Thoracic aorta endothelial cell (primary cell): ENCODE results near the gene ZBTB2. TPM values are rescaled to one million over a fixed set of nuclear protein-coding genes. Genes with fewer than 3 reads are reported as not detected.

ENCODE experiments used
- small RNA-seq: library from RNA; depleted of rRNA; stranded (forward); fragments of <200 nt; gene quantifications from one replicate; pipeline ENCODE3, GENCODE V24; 2012
- total RNA-seq: library from RNA; depleted of rRNA; stranded (reverse); fragments of >200 nt; gene quantifications from 2 replicates; pipeline ENCODE4 v1.2.3, GENCODE V29; 2012

The ZBTB2 gene, protein sequence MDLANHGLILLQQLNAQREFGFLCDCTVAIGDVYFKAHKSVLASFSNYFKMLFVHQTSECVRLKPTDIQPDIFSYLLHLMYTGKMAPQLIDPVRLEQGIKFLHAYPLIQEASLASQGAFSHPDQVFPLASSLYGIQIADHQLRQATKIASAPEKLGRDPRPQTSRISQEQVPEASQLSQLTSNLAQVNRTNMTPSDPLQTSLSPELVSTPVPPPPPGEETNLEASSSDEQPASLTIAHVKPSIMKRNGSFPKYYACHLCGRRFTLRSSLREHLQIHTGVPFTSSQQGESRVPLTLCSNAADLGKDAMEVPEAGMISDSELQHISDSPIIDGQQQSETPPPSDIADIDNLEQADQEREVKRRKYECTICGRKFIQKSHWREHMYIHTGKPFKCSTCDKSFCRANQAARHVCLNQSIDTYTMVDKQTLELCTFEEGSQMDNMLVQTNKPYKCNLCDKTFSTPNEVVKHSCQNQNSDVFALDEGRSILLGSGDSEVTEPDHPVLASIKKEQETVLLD
- 10.5 and 15.2 TPM in 2 replicates for total RNA-seq

GRCh38 chr6:151391471-151392413 is at the start of gene ZBTB2:
Gene ZBTB2, minus strand, starts transcription at chr6:151391559. Its CDS starts 17,922 bp downstream, at chr6:151373637.

Small RNA genes lying within 50 kb of the gene (small RNA-seq; reads per million reads assigned to genes)
- not detected for gene RF00019

Other genes starting within 250 kb of the ZBTB2 start
- 379 and 460 TPM in 2 replicates for gene AKAP12, start 151.6 kb downstream of the ZBTB2 start, total RNA-seq
- 33.3 and 38.7 TPM in 2 replicates for gene RMND1, start 60.6 kb upstream of the ZBTB2 start, total RNA-seq
- under 0.01 and 0.14 TPM in 2 replicates for gene CCDC170, start 102.5 kb upstream of the ZBTB2 start, total RNA-seq